Activated naive CD8-positive, alpha-beta T cell treated with anti-CD3 and anti-CD28 coated beads, Interleukin-2, amount 50 U/mL, for 24 hours (primary cell): ENCODE measurements around the gene C2orf80.
"Not testable (repeated sequence)": the region's sequence is repeated elsewhere in the genome, so short reads cannot be mapped to it uniquely, and the experiment has no call there.

Source experiments
- ATAC-seq: fragments of 150-1000 bp; cut with Tn5 transposase; one replicate; pipeline ENCODE4 v1.10.0; 2021
- DNase-seq: peaks from one replicate; pipeline ENCODE4 v3.0.0; 2021
- H3K27ac Mint-ChIP-seq: one replicate; pipeline ENCODE4 v1.8.0; 2021; ENCODE audit warnings: mild to moderate bottlenecking, mixed read lengths
- H3K27me3 Mint-ChIP-seq: one replicate; pipeline ENCODE4 v1.8.0; 2021; ENCODE audit warnings: mixed read lengths
- H3K36me3 Mint-ChIP-seq: one replicate; pipeline ENCODE4 v1.8.0; 2021; ENCODE audit warnings: low read depth, mixed read lengths
- H3K4me1 Mint-ChIP-seq: one replicate; pipeline ENCODE4 v1.8.0; 2021; ENCODE audit warnings: mixed read lengths
- H3K4me3 Mint-ChIP-seq: one replicate; pipeline ENCODE4 v1.8.0; 2021; ENCODE audit warnings: mild to moderate bottlenecking, moderate library complexity, mixed read lengths
- H3K9me3 Mint-ChIP-seq: one replicate; pipeline ENCODE4 v1.8.0; 2021; ENCODE audit warnings: mixed read lengths

Gene C2orf80

GRCh38 chr2:208130712-208131110, 59.1 kb downstream of the C2orf80 start:
- Mint-ChIP-seq H3K27me3 (peaks cover 14% of the 10 kb centered on the region), H3K4me1 (peaks cover 10% of the 10 kb centered on the region), H3K9me3 (no peaks in the 10 kb centered on the region), H3K27ac (no peak overlapping the region), H3K36me3 (no peaks in the 10 kb centered on the region), H3K4me3 (no peak overlapping the region)
- DNase-seq (no peak), ATAC-seq (no peak)

DNA sequence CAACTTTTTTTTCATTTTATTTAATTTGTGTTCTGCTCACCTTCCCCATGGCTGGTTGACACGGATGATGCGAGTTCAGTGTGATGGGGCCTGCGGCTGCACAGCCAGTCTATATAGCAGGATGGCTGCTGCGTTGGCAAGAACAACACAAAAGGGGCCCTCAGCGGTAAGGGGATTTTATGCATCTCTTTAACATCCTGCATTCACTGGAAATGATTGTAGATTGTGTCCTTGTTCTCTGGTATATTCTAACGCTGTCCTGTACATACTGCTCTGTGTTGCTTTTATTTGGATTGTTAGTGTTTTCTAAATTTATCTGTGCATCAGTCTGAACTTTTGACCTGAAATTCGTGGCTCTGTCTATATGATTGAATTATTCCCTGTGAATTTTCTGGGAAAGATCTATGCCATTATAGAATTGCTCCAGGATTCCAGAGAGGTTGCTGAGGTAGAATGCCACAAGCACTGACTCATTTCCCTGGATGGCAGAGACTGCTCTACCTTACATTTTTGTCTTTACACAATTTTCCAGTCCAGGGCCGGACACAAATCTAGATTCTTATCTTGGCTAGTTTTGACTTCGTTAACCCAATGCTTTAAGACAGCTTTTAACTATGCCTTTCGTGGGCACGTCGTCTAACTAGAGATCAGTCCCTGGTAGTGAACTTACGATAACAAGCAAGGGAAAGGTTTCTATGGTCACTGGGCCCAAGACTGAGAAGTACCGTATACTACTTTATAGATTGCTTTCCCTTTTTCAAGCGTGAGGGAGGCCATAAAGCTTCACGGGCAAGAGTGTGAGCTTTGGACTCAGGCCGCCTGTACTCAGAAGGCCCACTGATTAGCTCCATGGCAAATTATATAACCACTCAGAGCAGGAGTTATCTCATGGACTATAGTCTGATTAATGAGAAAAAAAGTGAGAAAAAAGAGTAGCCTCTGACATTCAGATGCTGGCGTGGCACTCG, 59.8 kb downstream of the C2orf80 start, which contains the start of gene CRYGC:
TSS of gene CRYGC (minus strand) at position 85 of the 968 bp plus-strand sequence. CDS start at position 49, 36 bp downstream.
- no peak within 1 kb of the TSS for H3K4me3 Mint-ChIP-seq
- no peaks in the 10 kb centered on the region for H3K36me3 Mint-ChIP-seq
- no peaks in the 10 kb centered on the region for H3K9me3 Mint-ChIP-seq
- H3K27me3 Mint-ChIP-seq: peaks cover 21% of the 10 kb centered on the region
- ATAC-seq: no peak
- DNase-seq: no peak
- H3K4me1 Mint-ChIP-seq: peaks cover 4% of the 10 kb centered on the region
- no peak within 1 kb of the TSS for H3K27ac Mint-ChIP-seq

GRCh38 chr2:208128136-208128535, 61.7 kb downstream of the C2orf80 start:
- ATAC-seq (no peak), DNase-seq (no peak)
- Mint-ChIP-seq H3K27me3 (peaks cover 34% of the 10 kb centered on the region), H3K36me3 (no peaks in the 10 kb centered on the region), H3K4me1 (peaks cover 7% of the 10 kb centered on the region), H3K27ac (no peak overlapping the region), H3K4me3 (no peak overlapping the region), H3K9me3 (no peaks in the 10 kb centered on the region)

GRCh38 chr2:208127090-208127489, 62.7 kb downstream of the C2orf80 start:
- ATAC-seq (no peak), DNase-seq (no peak)
- Mint-ChIP-seq H3K4me1 (peaks cover 7% of the 10 kb centered on the region), H3K9me3 (no peaks in the 10 kb centered on the region), H3K27ac (no peak overlapping the region), H3K4me3 (no peak overlapping the region), H3K36me3 (no peaks in the 10 kb centered on the region), H3K27me3 (peaks cover 34% of the 10 kb centered on the region)

DNA sequence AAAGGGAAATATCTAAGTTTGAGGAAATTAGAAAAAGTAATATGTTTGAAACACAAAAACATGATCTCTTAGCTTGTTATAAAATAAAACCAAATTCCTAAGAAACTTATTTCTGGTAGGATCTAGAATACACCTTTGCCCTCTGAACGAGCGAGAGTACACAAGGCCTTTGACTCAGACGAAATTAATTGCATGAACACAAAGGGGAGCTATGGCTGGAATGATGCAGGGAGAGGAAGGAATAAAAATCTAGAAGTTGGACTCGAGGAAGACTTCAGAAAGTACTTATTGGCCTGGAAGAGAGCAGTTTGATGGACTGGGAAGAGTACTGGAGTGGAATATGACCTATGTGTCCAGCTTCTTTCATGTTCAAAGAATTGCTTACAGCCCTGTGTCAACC, 64.6 kb downstream of the C2orf80 start:
- ATAC-seq (no peak), DNase-seq (no peak)
- Mint-ChIP-seq H3K9me3 (no peaks in the 10 kb centered on the region), H3K27me3 (peaks cover 38% of the 10 kb centered on the region), H3K36me3 (no peaks in the 10 kb centered on the region), H3K27ac (no peak overlapping the region), H3K4me1 (peaks cover 7% of the 10 kb centered on the region), H3K4me3 (no peak overlapping the region)

- not testable (repeated sequence) for H3K27ac Mint-ChIP-seq, H3K4me1 Mint-ChIP-seq, H3K36me3 Mint-ChIP-seq, H3K9me3 Mint-ChIP-seq
- Mint-ChIP-seq H3K27me3 (peaks cover 38% of the 10 kb centered on the region), H3K4me3 (peak within 1 kb of the TSS; percentile 53)
- peak; percentile 14 for DNase-seq
- ATAC-seq: peak; percentile 75
Measured at GRCh38 chr2:208124013-208124715, 65.7 kb downstream of the C2orf80 start, which contains the start of gene CRYGD. TSS of gene CRYGD (minus strand) at chr2:208124524. CDS start at chr2:208124473, 51 bp downstream.

- DNase-seq (no peak), ATAC-seq (no peak)
- Mint-ChIP-seq H3K27ac (no peak overlapping the region), H3K4me1 (peaks cover 7% of the 10 kb centered on the region), H3K9me3 (no peaks in the 10 kb centered on the region), H3K36me3 (no peaks in the 10 kb centered on the region), H3K4me3 (no peak overlapping the region), H3K27me3 (peaks cover 33% of the 10 kb centered on the region)
Measured at GRCh38 chr2:208122248-208122647, 67.6 kb downstream of the C2orf80 start.

DNA sequence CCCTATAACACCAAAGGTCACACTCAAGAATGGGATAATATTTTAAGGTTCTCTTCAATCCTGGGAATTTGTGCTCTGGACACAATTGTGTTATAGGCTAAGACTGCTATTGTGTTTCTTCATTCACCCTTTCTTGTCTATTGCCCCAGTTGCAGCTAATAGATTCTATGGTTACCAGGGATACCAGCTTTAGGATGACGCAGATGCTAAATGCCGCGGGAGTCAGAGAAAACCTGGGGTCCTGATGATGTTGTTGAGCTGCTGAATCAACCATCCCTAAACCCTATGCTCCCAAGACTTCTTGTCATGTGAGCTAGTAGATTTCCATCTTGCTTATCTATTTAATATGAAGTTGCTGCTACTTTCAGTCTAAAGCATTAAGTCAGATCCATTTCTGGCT, 70.9 kb downstream of the C2orf80 start:
- no peak overlapping the region for H3K27ac Mint-ChIP-seq
- no peak for DNase-seq
- H3K4me1 Mint-ChIP-seq: peaks cover 3% of the 10 kb centered on the region
- H3K4me3 Mint-ChIP-seq: no peak overlapping the region
- H3K36me3 Mint-ChIP-seq: no peaks in the 10 kb centered on the region
- no peak for ATAC-seq
- H3K27me3 Mint-ChIP-seq: peaks cover 7% of the 10 kb centered on the region
- H3K9me3 Mint-ChIP-seq: no peaks in the 10 kb centered on the region

GRCh38 chr2:208117390-208117789, 72.4 kb downstream of the C2orf80 start:
- H3K27me3 Mint-ChIP-seq, H3K4me1 Mint-ChIP-seq, H3K27ac Mint-ChIP-seq, H3K36me3 Mint-ChIP-seq, H3K4me3 Mint-ChIP-seq, ATAC-seq, H3K9me3 Mint-ChIP-seq, DNase-seq: not testable (repeated sequence)
